ENCODE data around the gene DGLUCY. TPM values are rescaled to one million over a fixed set of nuclear protein-coding genes. Genes with fewer than 3 reads are reported as not detected.

Gene DGLUCY
- total RNA-seq, 2 experiments from 2014 or later = 52.3 to 59.3 TPM

- H3K36me3 Mint-ChIP-seq (ENCODE audit: low read depth) = peaks cover 10% of the 10 kb centered on the region
- no peaks in the 10 kb centered on the region for H3K4me1 Mint-ChIP-seq (ENCODE audit: low read depth)
- TF ChIP-seq CTCF (IDR thresholded peaks at IDR 0.05) = no peak
- no peaks in the 10 kb centered on the region for H3K27me3 Mint-ChIP-seq
- intact Hi-C loops (cut with micrococcal nuclease) = no loop called here
- no peak overlapping the region for H3K27ac Mint-ChIP-seq
- ChIA-PET CTCF (interaction anchor here (0.8 to 1.4 kb wide), 2 partner anchors 10 to 264 kb away, joined by 3 to 4 read pairs; no protein-coding TSS in a partner anchor), POLR2A (no interaction called here)
- no peak overlapping the region for H3K4me3 Mint-ChIP-seq
- DNase-seq = no peak
- H3K9me3 Mint-ChIP-seq = no peaks in the 10 kb centered on the region
- ATAC-seq = no peak
Measured at GRCh38 chr14:91167380-91167770, 53.5 kb downstream of the DGLUCY start.

GRCh38 chr14:91169951-91170350, 56.1 kb downstream of the DGLUCY start:
- intact Hi-C loops (cut with micrococcal nuclease) = no loop called here
- TF ChIP-seq CTCF (IDR thresholded peaks at IDR 0.05) = no peak
- peaks cover 4% of the 10 kb centered on the region for H3K4me1 Mint-ChIP-seq (ENCODE audit: low read depth)
- H3K4me3 Mint-ChIP-seq = no peak overlapping the region
- H3K36me3 Mint-ChIP-seq (ENCODE audit: low read depth) = peaks cover 14% of the 10 kb centered on the region
- H3K27me3 Mint-ChIP-seq = no peaks in the 10 kb centered on the region
- H3K27ac Mint-ChIP-seq = no peak overlapping the region
- DNase-seq (no peak), ATAC-seq (no peak)
- ChIA-PET CTCF (interaction anchor here (2.2 to 2.9 kb wide), 2 partner anchors 265 to 267 kb away, joined by 6 to 19 read pairs; no protein-coding TSS in a partner anchor), POLR2A (no interaction called here)
- H3K9me3 Mint-ChIP-seq = no peaks in the 10 kb centered on the region

GRCh38 chr14:91170504-91171121, 56.7 kb downstream of the DGLUCY start:
- no peak for ATAC-seq
- no peak for TF ChIP-seq CTCF (IDR thresholded peaks at IDR 0.05)
- H3K36me3 Mint-ChIP-seq (ENCODE audit: low read depth) = peaks cover 16% of the 10 kb centered on the region
- ChIA-PET POLR2A (interaction anchor here (1.1 kb wide), 1 partner anchor 9 kb away, joined by 3 read pairs; no protein-coding TSS in a partner anchor), CTCF (interaction anchor here (1.5 to 2.9 kb wide), 3 partner anchors 130 to 268 kb away, joined by 3 to 19 read pairs (median 6); no protein-coding TSS in a partner anchor)
- no peaks in the 10 kb centered on the region for H3K27me3 Mint-ChIP-seq
- no peaks in the 10 kb centered on the region for H3K9me3 Mint-ChIP-seq
- DNase-seq = no peak
- peaks cover 4% of the 10 kb centered on the region for H3K4me1 Mint-ChIP-seq (ENCODE audit: low read depth)
- H3K4me3 Mint-ChIP-seq = no peak overlapping the region
- intact Hi-C loops (cut with micrococcal nuclease) = no loop called here
- H3K27ac Mint-ChIP-seq = no peak overlapping the region

GRCh38 chr14:91171291-91171690, 57.4 kb downstream of the DGLUCY start:
- DNase-seq (no peak), ATAC-seq (no peak)
- TF ChIP-seq CTCF (IDR thresholded peaks at IDR 0.05) = no peak
- Mint-ChIP-seq H3K27ac (peak overlapping the region; percentile 70), H3K4me3 (no peak overlapping the region), H3K27me3 (no peaks in the 10 kb centered on the region), H3K36me3 (ENCODE audit: low read depth) (peaks cover 17% of the 10 kb centered on the region), H3K4me1 (ENCODE audit: low read depth) (peaks cover 4% of the 10 kb centered on the region), H3K9me3 (no peaks in the 10 kb centered on the region)
- ChIA-PET CTCF (interaction anchor here (0.6 to 4.0 kb wide), 7 partner anchors 8 to 269 kb away, joined by 3 to 29 read pairs (median 6); no protein-coding TSS in a partner anchor), POLR2A (interaction anchor here (0.8 to 1.1 kb wide), 3 partner anchors 9 to 193 kb away, joined by 3 read pairs; no protein-coding TSS in a partner anchor)
- intact Hi-C loops (cut with micrococcal nuclease) = no loop called here

- no peaks in the 10 kb centered on the region for H3K27me3 Mint-ChIP-seq
- ATAC-seq (peak; percentile 70), DNase-seq (peak; percentile 88)
- POLR2A ChIA-PET = interaction anchor here (1.2 to 1.6 kb wide), 2 partner anchors 114 to 271 kb away, joined by 5 read pairs; no protein-coding TSS in a partner anchor
- CTCF ChIA-PET = interaction anchor here (0.7 to 8.4 kb wide), 56 partner anchors 10 to 400 kb away, joined by 3 to 215 read pairs (median 5); partner anchors contain the start of genes DGLUCY and GPR68
- TF ChIP-seq CTCF (IDR thresholded peaks at IDR 0.05) = peak; percentile 89
- intact Hi-C loops (cut with micrococcal nuclease) = loop anchor here (1.0 kb wide), 1 partner anchor 270 kb away; no protein-coding TSS in a partner anchor
- peaks cover 23% of the 10 kb centered on the region for H3K36me3 Mint-ChIP-seq (ENCODE audit: low read depth)
- peak overlapping the region; percentile 36 for H3K27ac Mint-ChIP-seq
- no peaks in the 10 kb centered on the region for H3K9me3 Mint-ChIP-seq
- peaks cover 16% of the 10 kb centered on the region for H3K4me1 Mint-ChIP-seq (ENCODE audit: low read depth)
- H3K4me3 Mint-ChIP-seq = no peak overlapping the region
Measured at GRCh38 chr14:91173221-91173670, 59.4 kb downstream of the DGLUCY start.
